Gastrocnemius medialis (tissue), 4 donors: ENCODE measurements around the gene ZNF470.

ENCODE experiments used
- CTCF ChIP-seq, 5 experiments: fragments of 450-650 bp in 3 of 5; fragments of 200-600 bp in 2 of 5; sonication (generic) in 2 of 5; IDR thresholded peaks in 4 of 5; conservative IDR thresholded peaks in 1 of 5; 1 replicate in 4 of 5; 2 replicates in 1 of 5; pipeline ENCODE4 v1.5.1; 2016 to 2019; ENCODE audit warnings: antibody characterized with exemption in 5 of 5, mild to moderate bottlenecking in 3 of 5, moderate library complexity in 3 of 5
- POLR2A ChIP-seq, 2 donors: fragments of 450-650 bp; IDR thresholded peaks; one replicate each; pipeline ENCODE4 v1.6.1; 2017; ENCODE audit warnings: antibody characterized with exemption in 2 of 2, mild to moderate bottlenecking in 2 of 2, moderate library complexity in 2 of 2

- TF ChIP-seq CTCF (IDR thresholded peaks at IDR 0.05 in 4 of 5, conservative IDR thresholded peaks at IDR 0.05 in 1 of 5) (no peak), POLR2A (IDR thresholded peaks at IDR 0.05) (no peak)
Observed at GRCh38 chr19:56554272-56554869, 12.9 kb upstream of the ZNF470 start.
